Ammon's horn (tissue), 1 donor: ENCODE results near the gene GPRC5A.
"Not testable (repeated sequence)": the region's sequence is repeated elsewhere in the genome, so short reads cannot be mapped to it uniquely, and the experiment has no call there.

Source experiments
- DNase-seq: peaks from one replicate; pipeline ENCODE4 v3.0.0-alpha.2; 2016; ENCODE audit warnings: low spot score

The GPRC5A gene, protein sequence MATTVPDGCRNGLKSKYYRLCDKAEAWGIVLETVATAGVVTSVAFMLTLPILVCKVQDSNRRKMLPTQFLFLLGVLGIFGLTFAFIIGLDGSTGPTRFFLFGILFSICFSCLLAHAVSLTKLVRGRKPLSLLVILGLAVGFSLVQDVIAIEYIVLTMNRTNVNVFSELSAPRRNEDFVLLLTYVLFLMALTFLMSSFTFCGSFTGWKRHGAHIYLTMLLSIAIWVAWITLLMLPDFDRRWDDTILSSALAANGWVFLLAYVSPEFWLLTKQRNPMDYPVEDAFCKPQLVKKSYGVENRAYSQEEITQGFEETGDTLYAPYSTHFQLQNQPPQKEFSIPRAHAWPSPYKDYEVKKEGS

DNA sequence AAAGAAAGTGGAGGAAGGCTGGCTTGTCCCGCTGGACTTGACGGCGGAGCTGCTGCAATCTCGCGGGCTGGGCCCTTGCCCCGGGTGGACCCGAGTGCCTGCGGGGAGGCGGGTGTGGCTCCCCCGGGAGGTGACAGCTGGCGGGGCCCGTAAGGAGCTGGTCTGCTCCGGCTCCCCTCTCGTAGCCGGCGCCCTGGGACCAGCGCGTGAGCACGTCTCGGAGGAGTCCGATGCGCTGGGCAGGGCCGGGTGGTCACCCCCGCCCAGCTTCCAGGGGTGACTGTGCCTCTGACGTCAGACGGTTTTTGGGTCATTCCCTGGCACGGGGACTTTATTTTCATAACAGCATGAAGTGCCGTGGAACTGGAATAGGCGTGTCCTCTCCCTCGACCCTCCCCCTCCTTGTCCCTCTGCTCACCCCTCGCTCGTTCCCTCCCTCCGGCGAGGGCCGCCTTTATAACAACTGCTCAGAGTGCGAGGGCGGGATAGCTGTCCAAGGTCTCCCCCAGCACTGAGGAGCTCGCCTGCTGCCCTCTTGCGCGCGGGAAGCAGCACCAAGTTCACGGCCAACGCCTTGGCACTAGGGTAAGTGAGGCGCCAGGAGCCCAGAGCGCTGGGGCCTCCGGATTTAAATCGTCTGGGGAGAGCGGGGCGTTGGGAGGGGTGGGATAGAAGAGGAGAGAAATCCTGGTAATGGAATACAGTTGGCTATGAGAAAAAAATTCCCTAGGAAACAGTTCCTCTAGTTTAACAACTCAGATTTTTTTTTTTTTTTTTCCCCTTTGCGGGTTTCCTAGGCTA, at the start of gene GPRC5A:
Gene GPRC5A, plus strand, starts transcription at position 483 of the 801 bp plus-strand sequence. CDS start 16,688 bp downstream, outside the sequence.
- DNase-seq = peak; percentile 41

DNA sequence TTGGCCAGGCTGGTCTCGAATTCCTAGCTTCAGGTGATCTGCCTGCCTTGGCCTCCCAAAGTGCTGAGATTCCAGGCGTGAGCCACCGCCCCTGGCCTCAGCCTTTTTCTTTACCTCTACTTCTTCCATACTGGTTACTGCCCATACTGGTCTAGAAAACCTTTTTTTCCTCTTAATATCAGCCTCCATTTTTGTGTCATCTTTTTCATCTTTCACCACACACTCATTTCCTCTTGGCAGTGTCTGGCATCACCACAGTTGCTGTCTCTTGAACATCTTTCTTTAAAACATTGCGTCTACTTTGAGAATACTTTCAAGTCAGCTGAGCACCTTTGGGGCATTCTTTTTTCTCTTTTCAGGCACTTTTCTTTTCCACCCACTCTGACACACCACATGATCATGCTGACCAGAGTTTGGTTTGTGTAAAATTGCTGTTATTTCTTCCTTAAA, 45.5 kb upstream of the GPRC5A start:
- DNase-seq = no peak

DNA sequence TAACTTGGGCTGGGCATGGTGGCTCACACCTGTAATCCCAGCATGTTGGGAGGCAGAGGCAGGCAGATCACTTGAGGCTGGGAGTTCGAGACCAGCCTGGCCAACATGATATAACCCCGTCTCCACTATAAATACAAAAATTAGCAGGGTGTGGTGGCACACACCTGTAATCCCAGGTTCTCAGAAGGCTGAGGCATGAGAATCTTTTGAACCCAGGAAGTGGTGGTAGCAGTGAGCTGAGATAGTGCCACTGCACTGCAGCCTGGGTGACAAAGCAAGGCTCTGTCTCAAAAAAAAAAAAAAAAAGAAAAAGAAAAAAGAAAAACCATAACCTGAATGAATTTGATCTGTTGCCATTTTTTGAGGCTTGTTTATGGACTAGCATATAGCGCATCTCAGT, 44.6 kb upstream of the GPRC5A start:
- DNase-seq = not testable (repeated sequence)

DNA sequence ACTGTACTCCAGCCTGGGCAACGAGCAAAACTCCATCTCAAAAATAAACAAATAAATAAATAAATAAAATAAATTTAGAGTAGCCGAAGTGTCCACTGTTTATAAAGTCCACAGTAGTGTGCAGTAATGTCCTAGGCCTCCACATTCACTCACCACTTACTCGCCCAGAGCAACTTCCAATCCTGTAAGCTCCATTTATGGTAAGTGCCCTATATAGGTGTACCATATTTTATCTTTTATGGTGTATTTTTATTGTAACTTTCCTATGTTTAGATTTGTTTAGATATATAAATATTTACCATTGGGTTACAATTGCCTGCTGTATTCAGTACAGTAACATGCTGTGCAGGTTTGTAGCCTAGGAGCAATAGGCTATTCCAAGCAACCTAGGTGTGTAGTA, 37.9 kb upstream of the GPRC5A start:
- DNase-seq = no peak

DNA sequence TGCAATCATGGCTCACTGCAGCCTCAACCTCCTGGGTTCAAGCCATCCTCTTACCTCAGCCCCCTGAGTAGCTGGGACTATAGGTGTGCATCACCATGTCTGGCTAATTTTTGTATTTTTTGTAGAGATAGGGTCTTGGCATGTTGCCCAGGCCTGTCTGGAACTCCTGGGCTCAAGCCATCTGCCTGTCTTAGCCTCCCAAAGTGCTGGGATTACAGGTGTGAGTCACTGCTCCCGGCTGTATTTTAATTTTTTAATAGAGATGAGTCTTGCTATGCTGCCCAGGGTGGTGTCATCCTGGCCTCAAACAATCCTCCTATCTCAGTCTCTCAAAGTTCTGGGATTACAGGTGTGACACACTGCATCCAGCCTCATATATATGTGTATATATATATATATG, 31.7 kb upstream of the GPRC5A start:
- DNase-seq = no peak

DNA sequence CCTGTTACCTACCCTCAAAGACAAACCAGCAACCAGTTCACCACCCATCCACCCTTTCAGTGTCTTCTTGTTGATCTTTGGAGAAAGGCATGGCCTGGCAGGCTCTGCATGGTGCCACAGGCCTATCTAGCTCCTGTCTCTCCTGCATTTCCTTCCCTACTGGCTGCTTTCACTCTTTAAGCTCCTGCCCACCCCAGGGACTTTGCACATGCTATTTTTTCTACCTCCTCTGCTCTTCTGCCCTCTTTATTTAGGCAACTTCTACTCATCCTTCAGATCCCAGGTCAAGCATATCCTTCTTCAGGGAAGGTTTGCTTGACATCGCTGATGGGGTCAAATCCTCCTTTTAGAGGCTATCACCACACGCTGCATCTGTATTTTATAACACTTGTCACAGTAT, 27.1 kb upstream of the GPRC5A start:
- DNase-seq = no peak

DNA sequence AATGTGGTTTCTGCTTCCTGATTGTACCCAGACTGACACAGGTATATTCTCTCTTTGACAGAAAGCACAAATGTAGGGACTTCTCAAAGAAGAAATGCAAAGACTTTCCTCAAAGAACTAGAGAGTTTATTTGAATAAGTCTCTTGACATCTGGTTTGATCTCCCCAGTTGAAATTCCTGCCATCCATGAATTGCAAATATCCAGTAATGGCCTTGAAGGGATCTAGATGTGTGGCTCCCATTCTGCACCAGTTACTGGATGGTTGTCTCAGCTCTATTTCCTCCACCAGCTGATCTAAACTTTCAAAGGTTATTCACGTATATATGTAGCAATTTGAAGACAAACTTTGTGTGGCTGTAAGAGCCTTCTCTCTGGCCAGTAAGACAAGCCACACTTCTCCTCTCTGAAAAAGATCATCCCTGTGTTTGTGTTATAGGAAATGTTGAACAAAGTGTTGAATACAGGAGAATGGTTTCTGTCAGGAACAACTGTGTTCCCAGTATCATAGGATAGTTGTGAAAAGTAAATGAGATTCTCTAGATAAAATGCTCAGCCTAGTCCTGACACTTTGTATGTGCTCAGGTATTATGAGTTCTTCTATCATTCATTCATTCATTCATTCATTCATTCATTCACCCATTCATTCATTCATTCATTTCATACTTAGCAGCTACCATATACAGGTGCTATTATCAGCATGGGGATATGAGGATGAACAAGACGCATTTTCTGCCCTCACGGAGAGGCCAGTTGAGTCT, 22.7 kb upstream of the GPRC5A start:
- DNase-seq = no peak

DNA sequence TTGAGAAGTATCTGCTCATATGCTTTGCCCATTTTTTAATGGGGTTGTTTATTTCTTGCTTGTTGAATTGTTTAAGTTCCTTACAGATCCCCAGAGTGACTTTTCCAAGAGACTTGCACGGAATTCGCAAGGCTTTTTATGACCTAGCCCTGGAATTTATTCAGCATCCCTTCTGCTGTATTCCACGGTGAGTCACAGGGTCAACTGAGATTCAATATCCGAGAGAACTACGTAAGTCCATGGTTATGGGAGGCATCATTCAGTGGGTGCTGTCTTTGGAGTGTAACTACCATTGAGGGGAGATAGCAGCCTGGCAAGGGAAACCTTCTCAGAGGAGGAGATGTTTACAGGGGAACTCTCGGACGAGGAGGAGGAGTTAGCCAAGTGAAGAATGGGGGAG, 20.9 kb upstream of the GPRC5A start:
- no peak for DNase-seq

DNA sequence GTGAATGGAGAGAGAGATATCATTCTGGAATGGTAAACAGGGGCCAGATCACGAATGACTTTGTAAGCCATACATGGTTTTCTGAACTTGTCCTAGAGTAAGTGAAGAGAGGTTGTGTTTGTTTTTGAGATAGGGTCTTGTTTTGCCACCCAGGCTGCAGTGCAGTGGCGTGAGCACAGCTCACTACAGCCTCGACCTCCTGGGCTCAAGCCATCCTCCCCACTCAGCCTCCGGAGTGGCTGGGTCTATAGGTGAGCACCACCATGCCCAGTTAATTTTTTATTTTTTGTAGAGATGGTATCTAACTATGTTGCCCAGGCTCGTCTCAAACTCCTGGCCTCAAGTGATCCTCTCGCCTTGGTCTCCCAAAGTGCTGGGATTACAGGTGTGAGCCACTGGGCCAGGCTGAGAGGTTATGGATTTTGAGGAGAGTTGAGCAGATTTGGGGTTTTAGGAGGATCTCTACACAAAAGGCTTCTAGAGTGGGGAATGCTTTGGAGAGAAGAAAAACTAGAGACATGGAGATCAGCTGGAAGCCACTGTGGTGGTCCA, 19.7 kb upstream of the GPRC5A start:
- DNase-seq = no peak

DNA sequence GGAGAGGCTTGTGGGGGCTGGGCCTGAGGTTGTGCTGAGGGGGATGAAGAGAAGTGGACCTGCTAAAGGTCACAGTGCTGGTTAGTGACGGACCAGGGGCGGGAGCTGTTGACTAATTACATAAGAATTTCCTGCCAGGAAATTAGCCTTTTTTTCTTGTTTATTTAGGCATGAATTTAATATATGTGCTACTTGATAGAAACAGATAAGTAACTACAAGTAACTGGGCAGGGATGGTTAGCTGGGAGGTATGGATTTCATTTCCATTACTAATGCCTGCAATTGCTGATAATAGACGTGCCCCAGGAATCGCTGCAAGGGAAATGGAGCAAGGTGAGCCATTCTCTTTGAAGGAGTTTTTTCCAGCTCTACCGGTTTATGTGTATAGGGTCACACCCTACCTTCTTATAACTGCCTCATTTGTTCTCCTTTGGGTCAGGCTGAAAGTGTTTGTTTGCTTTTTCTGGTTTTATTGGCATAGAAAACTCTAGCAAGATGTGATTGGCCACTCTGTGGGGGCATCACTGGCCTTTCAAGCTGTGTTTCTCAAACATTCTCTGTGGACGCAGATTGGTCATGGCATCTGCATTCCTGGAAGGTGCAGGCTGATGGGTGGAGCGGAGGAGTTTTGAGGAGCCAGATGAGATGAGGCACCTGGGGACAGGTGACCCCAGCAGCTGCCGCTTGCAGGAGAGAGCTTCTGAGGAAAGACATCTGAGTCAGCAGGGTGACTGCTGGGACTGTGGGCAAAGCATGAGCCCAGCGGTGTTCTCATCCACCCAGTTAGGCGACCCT, 19.0 kb upstream of the GPRC5A start:
- DNase-seq = no peak

DNA sequence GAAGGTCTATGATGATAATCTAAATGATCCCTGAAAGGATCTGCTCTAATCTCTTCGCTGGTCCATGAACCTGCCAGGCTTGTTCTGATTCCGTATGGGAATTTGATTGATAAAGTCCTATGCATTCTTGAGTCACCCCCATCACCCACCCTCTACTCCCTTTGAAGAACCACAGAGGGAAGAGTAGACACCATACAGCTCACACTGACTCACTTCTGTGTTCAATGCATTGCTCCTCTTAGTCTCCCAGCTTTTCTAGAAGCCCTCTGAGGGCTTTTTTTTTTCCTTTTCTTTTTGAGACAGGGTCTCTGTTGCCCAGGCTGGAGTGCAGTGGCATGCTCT, 18.5 kb upstream of the GPRC5A start:
- DNase-seq = no peak

DNA sequence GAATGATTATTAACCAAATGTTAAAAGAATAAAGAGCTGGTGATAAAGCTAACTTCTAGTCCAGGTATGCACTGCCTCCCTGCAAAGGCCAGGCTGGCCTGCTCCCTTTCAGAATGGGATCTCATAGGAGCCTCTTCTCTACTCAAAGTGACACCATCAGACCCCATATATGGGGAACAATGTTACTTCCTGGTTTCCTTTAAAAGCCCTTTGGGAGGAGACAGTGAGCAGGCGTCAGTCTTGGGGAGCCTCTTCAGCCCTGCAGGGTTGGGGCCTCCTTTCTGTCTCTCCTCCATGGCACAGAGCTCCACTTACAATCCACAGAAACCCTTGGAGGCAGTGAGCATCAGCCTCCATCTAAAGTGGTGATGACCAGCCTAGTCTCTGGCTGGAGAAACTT, 17.3 kb upstream of the GPRC5A start:
- DNase-seq = no peak

DNA sequence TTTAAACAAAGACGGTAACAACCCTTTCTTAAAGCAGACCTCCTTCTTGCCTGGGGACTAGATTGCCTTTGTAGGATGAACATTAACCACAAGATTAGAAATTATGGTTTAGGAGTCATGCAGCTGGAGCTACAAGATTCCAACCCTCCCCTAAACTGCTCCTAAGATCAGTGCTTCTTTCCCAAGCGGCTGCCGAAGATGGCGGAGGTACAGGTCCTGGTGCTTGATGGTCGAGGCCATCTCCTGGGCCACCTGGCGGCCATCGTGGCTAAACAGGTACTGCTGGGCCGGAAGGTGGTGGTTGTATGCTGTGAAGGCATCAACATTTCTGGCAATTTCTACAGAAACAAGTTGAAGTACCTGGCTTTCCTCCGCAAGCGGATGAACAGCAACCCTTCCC, 16.1 kb upstream of the GPRC5A start:
- DNase-seq = not testable (repeated sequence)

DNA sequence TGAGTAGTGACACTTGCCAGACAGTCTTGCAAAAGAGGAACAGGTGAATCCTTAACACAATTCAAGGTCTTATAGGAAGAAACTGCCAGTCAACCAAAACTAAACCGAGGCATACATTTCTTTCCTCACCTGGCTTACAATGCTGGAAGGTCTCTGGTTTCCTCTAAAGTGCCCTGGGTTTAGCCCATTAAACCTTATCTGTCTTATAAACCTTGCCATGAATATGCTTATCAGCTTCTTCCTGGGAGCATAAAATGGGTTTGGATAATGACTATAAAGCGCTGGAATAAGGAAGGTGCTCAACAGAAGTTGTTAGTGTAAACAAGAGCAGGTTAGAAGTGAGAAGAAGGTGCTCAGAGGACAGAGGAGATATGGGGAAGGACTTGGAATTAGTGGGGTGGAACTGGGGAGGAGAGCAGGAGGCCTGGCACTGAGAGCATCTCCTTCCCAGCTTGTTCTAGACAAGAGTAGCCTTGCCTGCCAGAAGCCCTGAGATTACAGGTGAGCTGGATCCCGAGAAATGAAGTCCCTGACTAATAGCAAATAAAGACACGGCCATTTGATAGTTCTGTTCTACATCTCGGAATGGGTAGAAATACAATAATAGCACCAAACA, 14.1 kb upstream of the GPRC5A start:
- no peak for DNase-seq

DNA sequence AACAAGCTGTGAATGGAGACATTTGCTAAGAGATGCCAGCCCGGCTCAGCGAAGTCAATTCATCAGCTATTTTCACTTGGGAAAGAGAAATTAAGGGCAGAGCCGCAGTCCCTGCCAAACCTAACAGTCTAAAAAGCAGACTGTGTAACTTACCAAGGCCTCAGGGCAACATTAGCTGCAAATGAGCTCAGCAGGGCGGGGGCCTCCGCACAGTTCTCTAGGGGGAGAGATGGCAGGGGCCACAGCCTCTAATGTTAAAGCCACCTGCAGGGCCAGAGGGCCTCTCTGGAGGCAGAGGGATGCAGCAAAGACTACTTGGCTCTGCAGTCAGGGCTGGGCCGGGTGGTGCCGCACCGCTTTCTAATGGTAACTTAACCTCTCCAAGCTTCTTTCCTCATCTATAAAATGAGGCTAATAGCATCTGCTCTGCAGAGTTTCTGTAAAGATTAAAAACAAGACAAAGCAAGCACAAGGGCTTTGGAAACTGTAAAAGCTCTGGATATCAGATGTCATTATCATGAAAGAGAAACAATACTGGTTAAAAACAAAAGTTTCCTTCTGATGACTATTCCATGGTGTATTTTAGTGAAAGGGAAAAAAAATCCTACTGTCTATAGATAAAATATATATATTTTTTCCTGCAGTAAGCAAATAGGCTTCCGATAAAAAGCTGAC, 13.4 kb upstream of the GPRC5A start:
- DNase-seq = no peak

DNA sequence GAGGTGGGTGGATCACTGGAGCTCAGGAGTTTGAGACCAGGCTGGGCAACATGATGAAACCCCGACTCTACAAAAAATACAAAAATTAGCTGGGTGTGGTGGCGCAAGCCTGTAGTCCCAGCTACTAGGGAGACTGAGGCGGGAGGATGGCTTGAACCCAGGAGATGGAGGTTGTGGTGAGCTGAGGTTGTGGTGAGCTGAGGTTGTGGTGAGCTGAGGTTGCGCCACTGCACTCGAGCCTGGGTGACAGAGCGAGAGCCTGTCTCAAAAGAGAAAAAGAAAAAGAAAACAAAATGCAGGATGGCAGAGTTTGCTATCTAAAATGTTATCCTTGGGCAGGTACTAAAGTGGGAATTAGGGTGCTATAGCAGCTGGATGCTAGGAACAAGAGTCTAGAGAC, 10.8 kb upstream of the GPRC5A start:
- DNase-seq = no peak

DNA sequence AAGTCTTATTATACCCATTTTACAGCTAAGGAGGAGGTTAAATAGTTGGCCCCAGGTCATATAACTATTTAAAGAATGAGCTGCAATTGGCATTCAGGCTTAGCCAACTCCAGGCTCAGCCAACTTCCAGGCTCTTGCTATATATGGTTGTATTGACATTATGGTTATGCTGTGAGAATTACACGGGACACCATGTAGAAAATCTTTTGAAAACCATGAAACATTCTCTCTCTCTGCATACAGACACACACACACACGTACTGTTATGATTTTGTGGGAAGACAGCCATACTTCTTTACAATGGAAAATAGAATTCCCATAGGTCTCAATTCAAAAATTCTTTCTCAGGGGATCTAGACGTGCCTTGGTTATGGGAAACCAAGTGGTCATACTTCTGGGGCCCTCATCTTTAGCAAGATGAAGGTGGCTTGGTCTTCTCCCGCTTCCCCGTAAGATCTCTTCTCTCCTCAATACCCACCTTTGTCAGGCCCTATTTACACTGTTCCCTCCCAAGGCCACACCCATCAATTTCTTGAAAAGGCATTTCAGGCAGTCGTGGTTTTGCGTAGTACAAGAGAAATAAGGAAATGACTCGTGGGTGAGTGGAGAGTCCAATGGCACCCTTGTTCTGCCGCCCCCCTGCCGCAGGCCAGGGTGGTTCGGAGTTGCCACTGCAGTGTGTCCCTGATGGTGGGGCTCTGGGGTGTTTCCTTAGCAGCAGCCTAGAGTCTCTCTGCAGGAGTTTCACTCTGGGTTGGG, 10.0 kb upstream of the GPRC5A start:
- DNase-seq = no peak

DNA sequence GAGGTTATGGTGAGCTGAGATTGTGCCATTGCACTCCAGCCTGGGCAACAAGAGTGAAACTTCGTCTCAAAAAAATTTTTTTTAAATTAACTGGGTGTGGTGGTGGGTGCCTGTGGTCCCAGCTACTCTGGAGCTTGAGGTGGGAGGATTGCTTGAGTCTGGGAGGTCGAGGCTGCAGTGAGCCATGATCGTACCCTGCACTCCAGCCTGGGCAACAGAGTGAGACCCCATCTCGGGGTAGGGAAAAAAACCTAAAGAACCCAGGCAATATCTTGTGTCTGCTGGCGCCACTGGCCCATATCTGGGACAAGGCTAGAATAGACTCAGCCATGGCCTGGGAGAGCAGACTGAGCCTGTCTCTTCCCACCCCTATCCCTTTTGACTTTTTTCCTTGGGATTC, 9.1 kb upstream of the GPRC5A start:
- DNase-seq = no peak

DNA sequence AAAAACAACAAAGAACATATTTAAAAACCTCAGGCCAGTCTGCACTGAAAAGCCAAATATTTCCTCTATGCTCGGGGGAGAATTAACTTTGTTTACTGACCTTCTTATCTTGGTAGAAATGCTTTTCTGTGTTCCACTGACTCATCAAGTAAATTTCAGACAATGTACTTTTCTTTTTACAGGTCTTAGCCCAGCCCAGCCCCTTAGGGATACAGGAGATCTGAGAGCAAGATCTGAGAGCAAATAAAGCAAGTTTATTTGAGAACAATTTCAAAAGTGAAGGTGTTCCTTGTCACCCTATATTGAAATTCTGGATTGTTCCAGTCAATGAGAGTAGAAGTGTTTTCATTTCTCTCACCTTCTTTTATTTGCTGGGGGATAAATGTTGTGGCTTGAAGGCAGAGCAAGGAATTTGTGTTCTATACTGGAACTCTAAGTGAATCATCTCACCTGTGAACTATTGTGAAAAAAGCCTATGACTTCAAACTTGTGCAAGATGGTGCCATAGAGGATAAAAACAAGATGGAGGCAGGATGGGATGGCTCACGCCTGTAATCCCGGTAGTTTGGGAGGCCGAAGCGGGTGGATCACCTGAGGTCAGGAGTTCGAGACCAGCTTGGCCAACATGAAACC, 7.9 kb upstream of the GPRC5A start:
- no peak for DNase-seq
